ENCODE measurements around the gene CFAP53.

CFAP53 gene

DNA sequence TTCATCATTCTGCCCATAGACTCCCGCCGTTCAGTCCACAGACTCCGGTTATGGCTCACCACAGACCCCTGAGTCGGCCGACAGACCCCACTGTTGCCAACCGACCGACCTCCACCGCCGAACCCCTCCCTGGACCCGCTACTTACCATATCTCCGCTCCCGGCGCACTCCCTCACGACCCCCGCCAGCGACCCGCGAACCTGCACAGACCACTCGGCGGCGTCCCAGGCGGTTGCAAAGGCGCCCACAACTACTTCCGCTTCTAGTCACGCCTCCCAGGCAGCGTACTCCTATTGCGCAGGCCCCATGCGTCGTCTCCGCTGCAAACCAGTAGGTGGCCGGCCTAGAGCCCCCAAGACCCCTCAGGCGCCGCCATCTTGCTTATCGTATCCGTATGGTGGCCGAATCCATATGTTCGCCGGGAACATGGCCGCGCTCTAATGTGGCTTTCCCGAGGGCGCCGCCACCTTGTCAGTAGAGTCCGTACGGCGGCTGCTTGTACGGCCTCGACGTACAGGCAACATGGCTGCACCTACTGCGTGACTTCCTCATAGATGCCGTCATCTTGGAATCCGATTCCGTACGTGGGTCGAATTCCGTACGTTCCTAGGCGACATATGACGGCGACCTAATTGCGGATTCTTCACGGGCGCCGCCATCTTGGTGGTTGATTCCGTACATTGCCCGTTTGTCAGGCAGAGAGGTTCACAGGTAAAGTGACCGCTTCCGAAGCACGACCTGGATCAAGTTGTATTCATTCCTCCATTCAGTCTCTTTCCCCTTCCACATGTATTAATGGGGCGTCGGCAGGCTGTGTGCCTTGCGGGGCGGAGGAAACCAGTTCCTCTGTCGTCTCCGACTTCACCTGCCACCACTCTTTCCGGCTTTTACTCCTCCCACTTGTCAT, 21.4 kb upstream of the CFAP53 start, which contains the start of gene CXXC1 (continued):
- TF ChIP-seq, protein P1, sequence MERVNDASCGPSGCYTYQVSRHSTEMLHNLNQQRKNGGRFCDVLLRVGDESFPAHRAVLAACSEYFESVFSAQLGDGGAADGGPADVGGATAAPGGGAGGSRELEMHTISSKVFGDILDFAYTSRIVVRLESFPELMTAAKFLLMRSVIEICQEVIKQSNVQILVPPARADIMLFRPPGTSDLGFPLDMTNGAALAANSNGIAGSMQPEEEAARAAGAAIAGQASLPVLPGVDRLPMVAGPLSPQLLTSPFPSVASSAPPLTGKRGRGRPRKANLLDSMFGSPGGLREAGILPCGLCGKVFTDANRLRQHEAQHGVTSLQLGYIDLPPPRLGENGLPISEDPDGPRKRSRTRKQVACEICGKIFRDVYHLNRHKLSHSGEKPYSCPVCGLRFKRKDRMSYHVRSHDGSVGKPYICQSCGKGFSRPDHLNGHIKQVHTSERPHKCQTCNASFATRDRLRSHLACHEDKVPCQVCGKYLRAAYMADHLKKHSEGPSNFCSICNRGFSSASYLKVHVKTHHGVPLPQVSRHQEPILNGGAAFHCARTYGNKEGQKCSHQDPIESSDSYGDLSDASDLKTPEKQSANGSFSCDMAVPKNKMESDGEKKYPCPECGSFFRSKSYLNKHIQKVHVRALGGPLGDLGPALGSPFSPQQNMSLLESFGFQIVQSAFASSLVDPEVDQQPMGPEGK (CRISPR knock-in tag; IDR thresholded peaks at IDR 0.05; ENCODE audit: borderline replicate concordance), result no peak
- TF ChIP-seq CSDC2 (CRISPR knock-in tag; IDR thresholded peaks at IDR 0.05) (peak; percentile 96), ZNF70 (CRISPR knock-in tag; IDR thresholded peaks at IDR 0.05) (0 out of 2 replicates have a peak, but pooled peaks have one; percentile 30)

DNA sequence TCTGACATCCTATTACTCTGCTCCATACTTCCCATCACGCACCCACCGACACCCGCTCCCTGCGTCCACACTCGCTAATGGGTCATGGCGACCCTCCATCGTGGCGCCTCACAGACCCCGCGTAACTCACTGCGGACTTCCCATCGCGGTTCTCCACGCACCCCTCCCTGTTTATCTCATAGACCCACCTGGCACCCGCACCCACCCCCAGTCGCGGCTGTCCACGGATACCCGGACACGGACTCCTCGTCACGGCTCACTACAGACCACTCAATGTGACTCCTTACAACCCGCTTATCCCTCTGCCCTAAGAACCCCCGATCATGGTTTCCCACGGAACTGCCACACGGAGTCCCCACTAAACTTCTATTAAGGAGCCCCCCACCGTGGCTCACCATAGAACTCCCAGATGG, 20.7 kb upstream of the CFAP53 start:
- TF ChIP-seq ARNTL (CRISPR knock-in tag; IDR thresholded peaks at IDR 0.05; ENCODE audit: borderline replicate concordance, low read depth) (no peak), BACH2 (CRISPR knock-in tag; IDR thresholded peaks at IDR 0.05; ENCODE audit: borderline replicate concordance) (no peak), PPARA (CRISPR knock-in tag; IDR thresholded peaks at IDR 0.05; ENCODE audit: borderline replicate concordance) (no peak)
- TF ChIP-seq, protein P2, sequence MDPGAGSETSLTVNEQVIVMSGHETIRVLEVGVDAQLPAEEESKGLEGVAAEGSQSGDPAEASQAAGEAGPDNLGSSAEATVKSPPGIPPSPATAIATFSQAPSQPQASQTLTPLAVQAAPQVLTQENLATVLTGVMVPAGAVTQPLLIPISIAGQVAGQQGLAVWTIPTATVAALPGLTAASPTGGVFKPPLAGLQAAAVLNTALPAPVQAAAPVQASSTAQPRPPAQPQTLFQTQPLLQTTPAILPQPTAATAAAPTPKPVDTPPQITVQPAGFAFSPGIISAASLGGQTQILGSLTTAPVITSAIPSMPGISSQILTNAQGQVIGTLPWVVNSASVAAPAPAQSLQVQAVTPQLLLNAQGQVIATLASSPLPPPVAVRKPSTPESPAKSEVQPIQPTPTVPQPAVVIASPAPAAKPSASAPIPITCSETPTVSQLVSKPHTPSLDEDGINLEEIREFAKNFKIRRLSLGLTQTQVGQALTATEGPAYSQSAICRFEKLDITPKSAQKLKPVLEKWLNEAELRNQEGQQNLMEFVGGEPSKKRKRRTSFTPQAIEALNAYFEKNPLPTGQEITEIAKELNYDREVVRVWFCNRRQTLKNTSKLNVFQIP (CRISPR knock-in tag; IDR thresholded peaks at IDR 0.05; ENCODE audit: borderline replicate concordance, low read depth), result no peak
- peak; percentile 7 for ATAC-seq

DNA sequence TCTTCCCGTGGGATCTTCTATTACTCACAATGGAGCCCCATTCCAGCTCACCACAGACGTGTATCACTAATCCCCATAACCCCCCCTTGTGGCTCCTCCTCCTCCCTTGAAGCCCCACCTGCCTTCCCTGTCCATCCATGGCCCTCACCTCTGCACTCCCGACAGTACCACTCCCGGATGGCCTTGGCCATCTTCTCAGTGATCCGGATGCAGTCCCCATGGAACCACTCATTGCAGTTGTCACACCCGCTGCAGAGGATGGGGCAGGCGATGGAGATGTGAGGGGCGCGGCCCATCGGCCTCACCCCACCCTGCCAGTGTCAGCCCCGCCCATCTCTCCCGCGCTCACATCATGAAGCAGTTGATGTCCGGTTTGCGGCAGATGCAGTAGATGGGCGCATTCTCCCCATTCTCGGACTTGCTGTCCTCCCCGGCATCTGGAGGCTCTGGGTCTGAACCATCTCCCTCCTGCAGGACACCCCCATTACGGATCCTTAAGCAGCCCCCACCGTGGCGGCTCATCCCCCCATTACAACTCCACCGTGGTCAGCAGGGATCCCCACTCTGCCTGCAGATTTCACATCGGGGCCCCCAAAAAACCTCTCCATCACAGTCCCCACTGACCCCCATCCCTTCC, 20.2 kb upstream of the CFAP53 start:
- no peak for TF ChIP-seq BACH2 (CRISPR knock-in tag; IDR thresholded peaks at IDR 0.05; ENCODE audit: borderline replicate concordance)
- TF ChIP-seq, protein P3, sequence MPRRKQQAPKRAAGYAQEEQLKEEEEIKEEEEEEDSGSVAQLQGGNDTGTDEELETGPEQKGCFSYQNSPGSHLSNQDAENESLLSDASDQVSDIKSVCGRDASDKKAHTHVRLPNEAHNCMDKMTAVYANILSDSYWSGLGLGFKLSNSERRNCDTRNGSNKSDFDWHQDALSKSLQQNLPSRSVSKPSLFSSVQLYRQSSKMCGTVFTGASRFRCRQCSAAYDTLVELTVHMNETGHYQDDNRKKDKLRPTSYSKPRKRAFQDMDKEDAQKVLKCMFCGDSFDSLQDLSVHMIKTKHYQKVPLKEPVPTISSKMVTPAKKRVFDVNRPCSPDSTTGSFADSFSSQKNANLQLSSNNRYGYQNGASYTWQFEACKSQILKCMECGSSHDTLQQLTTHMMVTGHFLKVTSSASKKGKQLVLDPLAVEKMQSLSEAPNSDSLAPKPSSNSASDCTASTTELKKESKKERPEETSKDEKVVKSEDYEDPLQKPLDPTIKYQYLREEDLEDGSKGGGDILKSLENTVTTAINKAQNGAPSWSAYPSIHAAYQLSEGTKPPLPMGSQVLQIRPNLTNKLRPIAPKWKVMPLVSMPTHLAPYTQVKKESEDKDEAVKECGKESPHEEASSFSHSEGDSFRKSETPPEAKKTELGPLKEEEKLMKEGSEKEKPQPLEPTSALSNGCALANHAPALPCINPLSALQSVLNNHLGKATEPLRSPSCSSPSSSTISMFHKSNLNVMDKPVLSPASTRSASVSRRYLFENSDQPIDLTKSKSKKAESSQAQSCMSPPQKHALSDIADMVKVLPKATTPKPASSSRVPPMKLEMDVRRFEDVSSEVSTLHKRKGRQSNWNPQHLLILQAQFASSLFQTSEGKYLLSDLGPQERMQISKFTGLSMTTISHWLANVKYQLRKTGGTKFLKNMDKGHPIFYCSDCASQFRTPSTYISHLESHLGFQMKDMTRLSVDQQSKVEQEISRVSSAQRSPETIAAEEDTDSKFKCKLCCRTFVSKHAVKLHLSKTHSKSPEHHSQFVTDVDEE (CRISPR knock-in tag; IDR thresholded peaks at IDR 0.05), result no peak
- peak; percentile 40 for ATAC-seq

DNA sequence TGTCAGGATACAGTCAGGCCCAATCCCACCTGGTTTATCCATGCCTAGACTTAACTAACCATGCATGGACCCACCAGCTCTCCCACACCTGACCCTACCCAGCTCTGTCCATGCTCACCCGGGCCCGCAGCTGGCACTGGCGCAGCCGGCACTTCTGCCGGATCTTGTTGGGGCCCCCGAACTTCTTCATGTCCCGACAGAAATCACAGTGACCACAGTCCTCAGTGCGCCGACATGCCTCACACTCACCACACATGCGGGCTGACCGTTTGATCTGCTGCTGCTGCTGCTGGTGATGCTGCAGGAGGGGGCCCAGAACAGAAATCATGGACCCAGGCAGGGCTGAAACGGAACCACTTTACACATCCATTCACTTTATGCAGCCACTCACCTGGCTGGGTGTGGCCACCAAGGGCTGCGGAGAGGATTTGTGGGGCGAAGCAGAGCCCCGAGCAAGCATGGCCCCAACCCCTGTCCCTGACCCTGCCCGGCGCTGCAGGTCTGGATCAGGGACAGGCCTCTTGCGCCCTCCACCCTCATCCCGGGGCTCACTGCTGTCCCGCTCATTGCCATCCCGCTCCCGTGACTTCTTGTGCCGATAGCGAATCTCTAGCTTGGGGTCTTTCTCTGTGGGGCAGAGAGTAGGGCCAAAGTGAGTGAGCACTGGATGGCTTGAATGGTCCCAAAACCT, 19.5 kb upstream of the CFAP53 start:
- no peak for ATAC-seq
- TF ChIP-seq RARB (CRISPR knock-in tag; IDR thresholded peaks at IDR 0.05), result no peak
- TF ChIP-seq PPARA (CRISPR knock-in tag; IDR thresholded peaks at IDR 0.05; ENCODE audit: borderline replicate concordance), result no peak
- TF ChIP-seq TCF4 (CRISPR knock-in tag; IDR thresholded peaks at IDR 0.05; ENCODE audit: borderline replicate concordance), result no peak

DNA sequence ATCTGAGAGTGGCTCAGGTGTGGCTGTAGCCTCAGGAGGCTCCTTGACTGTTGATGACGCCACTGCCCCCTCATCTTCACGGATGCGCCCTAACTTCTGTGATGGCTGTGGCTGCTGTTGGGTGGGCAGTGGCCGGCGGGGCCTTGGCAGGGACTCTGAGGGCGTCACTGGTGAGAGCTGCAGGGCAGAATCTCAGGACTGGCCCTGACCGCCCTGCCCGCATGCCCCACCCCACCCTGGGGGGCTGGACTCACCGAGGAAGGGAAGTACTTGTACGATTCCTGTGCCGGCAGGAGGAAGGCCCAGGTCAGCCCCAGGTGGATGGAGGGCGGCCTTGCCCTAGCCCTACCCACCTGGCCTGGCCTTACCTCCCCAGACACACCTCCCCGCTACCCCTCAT, 18.8 kb upstream of the CFAP53 start:
- ATAC-seq, result no peak
- TF ChIP-seq GLIS3 (CRISPR knock-in tag; IDR thresholded peaks at IDR 0.05) (no peak), ZFP3 (CRISPR knock-in tag; IDR thresholded peaks at IDR 0.05) (no peak), ZNF70 (CRISPR knock-in tag; IDR thresholded peaks at IDR 0.05) (no peak)
- TF ChIP-seq, protein P1 (CRISPR knock-in tag; IDR thresholded peaks at IDR 0.05; ENCODE audit: borderline replicate concordance), result no peak

All from SK-N-SH treated with all-trans-retinoic acid at 6 μM for 48 hours (cell line).